Fibroblast of lung (primary cell): ENCODE measurements around the gene SMARCA4. TPM values are rescaled to one million over a fixed set of nuclear protein-coding genes. Genes with fewer than 3 reads are reported as not detected.
"Not testable (repeated sequence)": the region's sequence is repeated elsewhere in the genome, so short reads cannot be mapped to it uniquely, and the experiment has no call there.

Experiments
- DNase-seq, 2 donors: peaks; one replicate each; pipeline versions ENCODE4 v3.0.0 to v3.0.0-alpha.2; 2010; ENCODE audit warnings: low read depth in 2 of 2
- H2AFZ ChIP-seq: 2 replicates; pipeline ENCODE4 v1.5.1; 2012; ENCODE audit warnings: low read length, control low read depth, inconsistent platforms
- H3K27ac ChIP-seq: 2 replicates; pipeline ENCODE4 v1.5.1; 2011; ENCODE audit warnings: low read length, control low read depth; ENCODE audit not compliant: insufficient read depth
- H3K27me3 ChIP-seq: 2 replicates; pipeline ENCODE4 v1.5.1; 2011; ENCODE audit warnings: mild to moderate bottlenecking, low read length; ENCODE audit not compliant: control insufficient read depth, insufficient read depth
- H3K36me3 ChIP-seq: 2 replicates; pipeline ENCODE4 v1.5.1; 2011; ENCODE audit warnings: low read length; ENCODE audit not compliant: control insufficient read depth, insufficient read depth
- H3K4me1 ChIP-seq: 2 replicates; pipeline ENCODE4 v1.5.1; 2011; ENCODE audit warnings: low read length; ENCODE audit not compliant: control insufficient read depth, insufficient read depth; ENCODE audit errors: extremely low read depth
- H3K4me2 ChIP-seq: 2 replicates; pipeline ENCODE4 v1.5.1; 2011; ENCODE audit warnings: low read length, control low read depth; ENCODE audit not compliant: insufficient read depth; ENCODE audit errors: extremely low read depth
- H3K4me3 ChIP-seq, 4 experiments: fragments of 200-600 bp in 1 of 4; sonication (generic) in 1 of 4; replicated peaks in 1 of 4; 2 replicates each; pipeline ENCODE4 v1.5.1; 2011 to 2016; ENCODE audit warnings: low read length in 4 of 4, low read depth in 3 of 4, mild to moderate bottlenecking in 3 of 4, control low read depth in 2 of 4, inconsistent platforms in 1 of 4, mixed read lengths in 1 of 4; ENCODE audit not compliant: insufficient read depth in 1 of 4; ENCODE audit errors: control extremely low read depth in 1 of 4
- H3K79me2 ChIP-seq: 2 replicates; pipeline ENCODE4 v1.5.1; 2012; ENCODE audit warnings: mild to moderate bottlenecking, low read length, inconsistent platforms; ENCODE audit not compliant: control insufficient read depth, insufficient read depth
- H3K9ac ChIP-seq: 2 replicates; pipeline ENCODE4 v1.5.1; 2011; ENCODE audit warnings: mild to moderate bottlenecking, low read length, control low read depth; ENCODE audit not compliant: insufficient read depth
- H3K9me3 ChIP-seq: 2 replicates; pipeline ENCODE4 v1.5.1; 2012; ENCODE audit warnings: low read depth, low read length; ENCODE audit not compliant: control insufficient read depth, insufficient read depth
- H4K20me1 ChIP-seq: 2 replicates; pipeline ENCODE4 v1.5.1; 2011; ENCODE audit warnings: low read length; ENCODE audit not compliant: control insufficient read depth, insufficient read depth; ENCODE audit errors: extremely low read depth
- EZH2 ChIP-seq: IDR thresholded peaks from 2 replicates; pipeline ENCODE4 v1.5.1; 2012; ENCODE audit warnings: low read length, control low read depth, mild to moderate bottlenecking; ENCODE audit errors: missing control alignments
- polyA plus RNA-seq, 2 donors: library from polyadenylated mRNA; depleted of rRNA in 1 of 2; stranded (reverse) in 1 of 2; unstranded in 1 of 2; fragments of >200 nt; gene quantifications; 2 replicates each; pipeline ENCODE4 v1.2.1, GENCODE V29; 2011 to 2012; ENCODE audit warnings: missing spikeins in 1 of 2
- total RNA-seq: library from RNA; depleted of rRNA; stranded (reverse); fragments of >200 nt; gene quantifications from 2 replicates; pipeline ENCODE4 v1.2.1, GENCODE V29; 2014
- TF ChIP-seq, protein P1 (sequence below), 2 donors: IDR thresholded peaks in 1 of 2; conservative IDR thresholded peaks in 1 of 2; 1 replicate in 1 of 2; 2 replicates in 1 of 2; pipeline ENCODE4 v1.5.1; 2011 to 2012; ENCODE audit warnings: low read length in 2 of 2, control low read depth in 1 of 2, inconsistent platforms in 1 of 2, low read depth in 1 of 2, mild to moderate bottlenecking in 1 of 2

The SMARCA4 gene
- total and polyA plus RNA-seq, 2 donors (not counting 1 experiment from before 2014, with no cell fraction given) = 28.1 to 61.1 TPM

DNA sequence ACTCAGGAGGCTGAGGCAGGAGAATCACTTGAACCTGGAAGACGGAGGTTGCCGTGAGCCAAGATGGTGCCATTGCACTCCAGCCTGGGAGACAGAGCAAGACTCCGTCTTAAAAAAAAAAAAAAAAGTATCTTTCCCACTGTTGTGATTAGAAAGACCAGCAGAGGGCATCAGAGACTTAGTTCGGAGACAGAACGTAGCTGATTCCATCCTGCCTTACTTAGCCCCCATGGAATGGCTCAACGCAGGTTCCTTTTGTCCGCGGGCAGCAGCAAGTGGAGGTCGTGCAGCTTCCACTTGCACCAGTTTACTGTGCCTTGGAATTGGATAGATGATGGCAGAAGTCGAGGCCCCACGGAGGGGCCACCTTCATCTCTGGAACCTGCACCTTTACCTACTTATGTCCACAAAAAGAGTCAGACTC is 24.2 kb upstream of the SMARCA4 start:
- DNase-seq = peak; percentile 75 to 85
- Histone ChIP-seq H3K9me3 (no peaks in the 10 kb centered on the region), H3K27ac (no peak overlapping the region), H3K4me3 (peak overlapping the region in 1 of 4 experiments; percentile 3), H3K9ac (no peak overlapping the region), H2AFZ (peak overlapping the region; percentile 77), H3K4me2 (peak overlapping the region; percentile 72), H4K20me1 (no peaks in the 10 kb centered on the region), H3K79me2 (peaks cover 4% of the 10 kb centered on the region), H3K36me3 (no peaks in the 10 kb centered on the region), H3K27me3 (no peaks in the 10 kb centered on the region), H3K4me1 (no peaks in the 10 kb centered on the region)
- TF ChIP-seq, protein P1, sequence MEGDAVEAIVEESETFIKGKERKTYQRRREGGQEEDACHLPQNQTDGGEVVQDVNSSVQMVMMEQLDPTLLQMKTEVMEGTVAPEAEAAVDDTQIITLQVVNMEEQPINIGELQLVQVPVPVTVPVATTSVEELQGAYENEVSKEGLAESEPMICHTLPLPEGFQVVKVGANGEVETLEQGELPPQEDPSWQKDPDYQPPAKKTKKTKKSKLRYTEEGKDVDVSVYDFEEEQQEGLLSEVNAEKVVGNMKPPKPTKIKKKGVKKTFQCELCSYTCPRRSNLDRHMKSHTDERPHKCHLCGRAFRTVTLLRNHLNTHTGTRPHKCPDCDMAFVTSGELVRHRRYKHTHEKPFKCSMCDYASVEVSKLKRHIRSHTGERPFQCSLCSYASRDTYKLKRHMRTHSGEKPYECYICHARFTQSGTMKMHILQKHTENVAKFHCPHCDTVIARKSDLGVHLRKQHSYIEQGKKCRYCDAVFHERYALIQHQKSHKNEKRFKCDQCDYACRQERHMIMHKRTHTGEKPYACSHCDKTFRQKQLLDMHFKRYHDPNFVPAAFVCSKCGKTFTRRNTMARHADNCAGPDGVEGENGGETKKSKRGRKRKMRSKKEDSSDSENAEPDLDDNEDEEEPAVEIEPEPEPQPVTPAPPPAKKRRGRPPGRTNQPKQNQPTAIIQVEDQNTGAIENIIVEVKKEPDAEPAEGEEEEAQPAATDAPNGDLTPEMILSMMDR (conservative IDR thresholded peaks at IDR 0.05 in 1 of 2, IDR thresholded peaks at IDR 0.05 in 1 of 2; ENCODE audit: low read depth in 1 of 2, low read length in 2 of 2) = peak; percentile 56 to 65
- TF ChIP-seq EZH2 = no peak

DNA sequence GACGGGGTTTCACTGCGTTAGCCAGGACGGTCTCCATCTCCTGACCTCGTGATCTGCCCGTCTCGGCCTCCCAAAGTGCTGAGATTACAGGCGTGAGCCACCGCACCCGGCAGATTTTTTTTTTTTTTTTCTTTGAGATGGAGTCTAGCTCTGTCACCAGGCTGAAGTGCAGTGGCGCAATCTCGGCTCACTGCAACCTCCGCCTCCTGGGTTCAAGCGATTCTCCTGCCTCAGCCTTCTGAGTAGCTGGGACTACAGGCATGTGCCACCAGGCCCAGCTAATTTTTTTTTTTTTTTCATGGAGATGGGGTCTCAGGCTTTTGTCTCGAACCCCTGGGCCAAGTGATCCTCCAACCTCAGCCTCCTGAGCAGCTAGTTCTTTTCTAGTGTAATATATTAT is 19.2 kb upstream of the SMARCA4 start:
- not testable (repeated sequence) for H2AFZ ChIP-seq, H3K4me1 ChIP-seq, H4K20me1 ChIP-seq, DNase-seq, H3K9ac ChIP-seq, H3K27me3 ChIP-seq, H3K4me2 ChIP-seq, H3K9me3 ChIP-seq, H3K4me3 ChIP-seq, H3K27ac ChIP-seq, H3K36me3 ChIP-seq, H3K79me2 ChIP-seq

DNA sequence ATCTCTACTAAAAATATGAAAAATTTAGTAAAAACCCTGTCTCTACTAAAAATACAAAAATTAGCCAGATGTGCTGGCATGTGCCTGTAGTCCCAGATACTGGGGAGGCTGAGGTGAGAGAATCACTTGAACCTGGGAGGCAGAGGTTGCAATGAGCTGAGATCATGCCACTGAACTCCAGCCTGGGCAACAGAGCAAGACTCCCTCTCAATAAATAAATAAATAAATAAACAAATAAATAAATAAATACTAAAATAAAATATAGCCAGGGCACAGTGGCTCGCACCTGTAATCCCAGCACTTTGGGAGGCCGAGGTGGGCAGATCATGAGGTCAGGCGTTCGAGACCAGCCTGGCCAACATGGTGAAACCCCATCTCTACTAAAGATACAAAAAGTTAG is 17.4 kb upstream of the SMARCA4 start:
- not testable (repeated sequence) for H3K27ac ChIP-seq, H3K9ac ChIP-seq, H3K4me2 ChIP-seq, H3K4me3 ChIP-seq, H2AFZ ChIP-seq, H4K20me1 ChIP-seq, H3K9me3 ChIP-seq, DNase-seq, H3K36me3 ChIP-seq, H3K79me2 ChIP-seq, H3K27me3 ChIP-seq, H3K4me1 ChIP-seq

DNA sequence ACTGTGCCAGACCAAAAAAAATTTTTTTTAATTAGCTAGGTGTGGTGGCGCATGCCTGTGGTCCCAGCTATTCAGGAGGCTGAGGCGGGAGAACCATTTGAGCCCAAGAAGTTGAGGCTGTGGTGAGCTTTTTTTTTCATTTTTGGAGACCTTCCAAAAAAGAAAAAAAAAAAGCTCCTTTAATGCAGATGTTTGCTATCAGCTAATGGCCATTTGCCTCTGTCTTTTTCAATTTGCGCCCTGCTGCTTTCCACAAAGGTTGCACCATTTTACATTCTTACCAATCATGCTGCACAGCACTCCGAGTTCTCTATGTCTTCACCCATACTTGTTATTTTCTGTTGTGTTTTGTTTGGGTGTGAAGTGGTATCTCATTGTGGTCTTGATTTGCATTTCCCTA is 15.6 kb upstream of the SMARCA4 start:
- Histone ChIP-seq H4K20me1 (no peaks in the 10 kb centered on the region), H3K4me2 (no peak overlapping the region), H3K79me2 (no peaks in the 10 kb centered on the region), H3K27me3 (no peaks in the 10 kb centered on the region), H3K9ac (no peak overlapping the region), H3K9me3 (no peaks in the 10 kb centered on the region), H3K4me1 (peaks cover 3% of the 10 kb centered on the region), H2AFZ (no peak overlapping the region), H3K4me3 (no peak overlapping the region), H3K36me3 (no peaks in the 10 kb centered on the region), H3K27ac (no peak overlapping the region)
- DNase-seq = no peak
- no peak for TF ChIP-seq EZH2
- TF ChIP-seq, protein P1 (conservative IDR thresholded peaks at IDR 0.05 in 1 of 2, IDR thresholded peaks at IDR 0.05 in 1 of 2; ENCODE audit: low read depth in 1 of 2, low read length in 2 of 2) = no peak
